SH-SY5Y (cell line): ENCODE data around the gene PROX2.

Experiments
- GATA2 ChIP-seq: IDR thresholded peaks from 2 replicates; pipeline ENCODE4 v1.6.1; 2011; ENCODE audit warnings: mild to moderate bottlenecking, low read depth, low read length
- GATA3 ChIP-seq: IDR thresholded peaks from 2 replicates; pipeline ENCODE4 v1.6.1; 2011; ENCODE audit warnings: low read depth, mild to moderate bottlenecking, low read length, moderate library complexity

GRCh38 chr14:74912801-74913200 lies 36.9 kb upstream of the PROX2 start:
- TF ChIP-seq GATA3 (no peak), GATA2 (no peak)
